ENCODE measurements around the gene C2CD3.
"Not testable (repeated sequence)": the region's sequence is repeated elsewhere in the genome, so short reads cannot be mapped to it uniquely, and the experiment has no call there.

The C2CD3 gene

GRCh38 chr11:74063628-74064027 is 107.2 kb downstream of the C2CD3 start:
- not testable (repeated sequence) for H3K4me2 ChIP-seq; H3K79me2 ChIP-seq (ENCODE audit: insufficient read depth, low read depth); H3K9ac ChIP-seq; H2AFZ ChIP-seq (ENCODE audit: low read depth); H3K27ac ChIP-seq; H4K20me1 ChIP-seq (ENCODE audit: insufficient read depth); H3K4me1 ChIP-seq (ENCODE audit: low read depth, poor library complexity, severe bottlenecking); H3K4me3 ChIP-seq (IDR thresholded peaks at IDR 0.05; ENCODE audit: insufficient read depth, low read depth, low read length); H3K27me3 ChIP-seq (ENCODE audit: insufficient read depth, low read depth); H3K36me3 ChIP-seq (ENCODE audit: insufficient read depth)

- not testable (repeated sequence) for H4K20me1 ChIP-seq (ENCODE audit: insufficient read depth); H3K4me1 ChIP-seq (ENCODE audit: low read depth, poor library complexity, severe bottlenecking); H3K36me3 ChIP-seq (ENCODE audit: insufficient read depth); H2AFZ ChIP-seq (ENCODE audit: low read depth); H3K79me2 ChIP-seq (ENCODE audit: insufficient read depth, low read depth); H3K4me2 ChIP-seq; H3K27ac ChIP-seq; H3K9ac ChIP-seq; H3K4me3 ChIP-seq (IDR thresholded peaks at IDR 0.05; ENCODE audit: insufficient read depth, low read depth, low read length); H3K27me3 ChIP-seq (ENCODE audit: insufficient read depth, low read depth)
Observed at GRCh38 chr11:74061599-74061998, 109.2 kb downstream of the C2CD3 start.

- Histone ChIP-seq H3K9ac (no peak overlapping the region), H3K27ac (no peak overlapping the region), H2AFZ (ENCODE audit: low read depth) (no peak overlapping the region), H3K4me1 (ENCODE audit: low read depth, poor library complexity, severe bottlenecking) (no peaks in the 10 kb centered on the region), H4K20me1 (ENCODE audit: insufficient read depth) (no peaks in the 10 kb centered on the region), H3K36me3 (ENCODE audit: insufficient read depth) (no peaks in the 10 kb centered on the region), H3K4me3 (IDR thresholded peaks at IDR 0.05; ENCODE audit: insufficient read depth, low read depth, low read length) (no peak overlapping the region), H3K4me2 (no peak overlapping the region), H3K27me3 (ENCODE audit: insufficient read depth, low read depth) (no peaks in the 10 kb centered on the region), H3K79me2 (ENCODE audit: insufficient read depth, low read depth) (no peaks in the 10 kb centered on the region)
- TF ChIP-seq CTCF (conservative IDR thresholded peaks at IDR 0.05; ENCODE audit: low read depth, low read length) = no peak
Observed at GRCh38 chr11:74057249-74058151, 113.3 kb downstream of the C2CD3 start.

GRCh38 chr11:74055938-74056337 is 114.9 kb downstream of the C2CD3 start:
- no peaks in the 10 kb centered on the region for H3K79me2 ChIP-seq (ENCODE audit: insufficient read depth, low read depth)
- no peak overlapping the region for H2AFZ ChIP-seq (ENCODE audit: low read depth)
- H3K4me1 ChIP-seq (ENCODE audit: low read depth, poor library complexity, severe bottlenecking) = no peaks in the 10 kb centered on the region
- H3K27ac ChIP-seq = no peak overlapping the region
- H3K4me2 ChIP-seq = no peak overlapping the region
- H3K9ac ChIP-seq = no peak overlapping the region
- H3K4me3 ChIP-seq (IDR thresholded peaks at IDR 0.05; ENCODE audit: insufficient read depth, low read depth, low read length) = no peak overlapping the region
- no peaks in the 10 kb centered on the region for H4K20me1 ChIP-seq (ENCODE audit: insufficient read depth)
- H3K27me3 ChIP-seq (ENCODE audit: insufficient read depth, low read depth) = no peaks in the 10 kb centered on the region
- TF ChIP-seq CTCF (conservative IDR thresholded peaks at IDR 0.05; ENCODE audit: low read depth, low read length) = no peak
- no peaks in the 10 kb centered on the region for H3K36me3 ChIP-seq (ENCODE audit: insufficient read depth)

- H3K4me2 ChIP-seq = no peak overlapping the region
- H3K27me3 ChIP-seq (ENCODE audit: insufficient read depth, low read depth) = no peaks in the 10 kb centered on the region
- no peak overlapping the region for H3K9ac ChIP-seq
- H3K4me1 ChIP-seq (ENCODE audit: low read depth, poor library complexity, severe bottlenecking) = no peaks in the 10 kb centered on the region
- H3K79me2 ChIP-seq (ENCODE audit: insufficient read depth, low read depth) = no peaks in the 10 kb centered on the region
- H3K27ac ChIP-seq = no peak overlapping the region
- TF ChIP-seq CTCF (conservative IDR thresholded peaks at IDR 0.05; ENCODE audit: low read depth, low read length) = no peak
- no peak overlapping the region for H3K4me3 ChIP-seq (IDR thresholded peaks at IDR 0.05; ENCODE audit: insufficient read depth, low read depth, low read length)
- H4K20me1 ChIP-seq (ENCODE audit: insufficient read depth) = no peaks in the 10 kb centered on the region
- no peaks in the 10 kb centered on the region for H3K36me3 ChIP-seq (ENCODE audit: insufficient read depth)
- H2AFZ ChIP-seq (ENCODE audit: low read depth) = no peak overlapping the region
Observed at GRCh38 chr11:74050465-74050864, 120.3 kb downstream of the C2CD3 start.

Data from KMS-11 (cell line).